SH-SY5Y (cell line): ENCODE data around the gene WBP1L.

Experiments used
- GATA2 ChIP-seq: IDR thresholded peaks from 2 replicates; pipeline ENCODE4 v1.6.1; 2011; ENCODE audit warnings: mild to moderate bottlenecking, low read depth, low read length
- GATA3 ChIP-seq: IDR thresholded peaks from 2 replicates; pipeline ENCODE4 v1.6.1; 2011; ENCODE audit warnings: low read depth, mild to moderate bottlenecking, low read length, moderate library complexity

DNA sequence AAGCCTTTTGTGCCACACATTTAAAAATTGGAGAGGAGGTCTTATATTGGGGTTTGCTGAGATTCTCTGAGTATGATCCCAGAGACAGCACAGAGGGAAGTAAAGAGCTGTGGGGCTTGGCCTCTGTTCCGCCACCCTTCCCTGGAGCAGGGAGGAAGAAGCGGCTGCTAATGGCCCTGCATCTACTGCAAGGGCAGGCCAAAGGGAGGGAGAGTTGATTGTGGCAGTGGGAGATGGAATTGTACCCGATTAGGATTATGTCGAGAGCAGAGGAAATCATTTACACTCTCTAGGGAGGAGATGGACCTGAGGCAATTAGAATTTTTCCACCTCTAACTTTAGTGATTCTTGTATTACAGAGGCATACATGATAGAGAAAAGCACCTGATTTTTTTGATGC lies 64.6 kb downstream of the WBP1L start:
- TF ChIP-seq GATA3, result no peak
- no peak for TF ChIP-seq GATA2
